ENCODE measurements around the gene SOBP. TPM values are rescaled to one million over a fixed set of nuclear protein-coding genes. Genes with fewer than 3 reads are reported as not detected.

Gene SOBP
- total and polyA plus RNA-seq, 8 donors: 0.58 to 16.9 (median 4.4) TPM

DNA sequence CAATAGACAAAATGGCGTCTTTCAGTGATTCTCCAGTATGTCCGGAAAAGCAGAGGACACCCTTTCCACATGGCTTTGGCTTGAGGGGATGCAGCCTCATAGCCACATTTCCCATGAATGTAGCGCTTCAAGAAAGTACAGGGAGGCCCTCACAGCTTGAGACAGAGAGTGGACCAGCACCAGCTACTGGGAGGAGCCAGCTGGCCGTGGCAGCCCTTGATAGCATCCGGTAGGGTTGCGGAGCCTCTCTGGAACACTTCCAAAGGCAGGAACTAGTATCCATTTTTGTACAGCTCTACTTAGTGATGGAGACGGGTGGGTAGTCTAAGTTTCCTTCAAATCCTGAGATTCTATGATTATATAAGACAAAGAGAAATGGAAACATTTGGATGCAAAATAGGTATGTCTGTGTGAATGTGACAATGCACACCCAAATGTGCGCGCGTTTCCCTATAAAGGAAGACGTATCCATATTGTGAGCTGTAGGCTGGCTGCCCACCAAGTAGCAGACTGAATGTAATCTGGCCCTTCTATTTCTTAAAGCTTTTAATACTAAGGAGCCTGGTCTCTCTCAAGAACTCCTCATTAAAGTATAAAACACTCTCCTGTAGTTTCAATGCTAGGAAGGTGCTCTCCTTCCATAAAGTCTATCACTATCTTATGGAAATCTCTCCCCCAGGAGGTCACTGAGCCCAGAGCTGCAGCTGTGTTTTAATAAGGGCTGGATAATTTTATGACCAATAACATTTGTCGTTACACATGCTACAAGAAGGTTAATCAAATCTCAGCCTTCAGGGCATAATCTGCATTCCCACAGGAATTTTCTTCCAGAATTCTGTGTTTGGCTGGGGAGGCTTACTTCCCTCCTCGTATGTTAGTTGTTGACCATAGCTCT, 74.0 kb downstream of the SOBP start:
- intact Hi-C loops (cut with DNase I; ENCODE audit: low total_unique reads): no loop called here
- Histone ChIP-seq H3K4me3 (no peak overlapping the region), H3K4me1 (peaks cover 0 to 12% (median 0%) of the 10 kb centered on the region in 4 donors), H3K9me3 (no peaks in the 10 kb centered on the region), H3K27me3 (no peaks in the 10 kb centered on the region), H3K36me3 (no peaks in the 10 kb centered on the region), H3K27ac (no peak overlapping the region)
- 79 to 93% (median 91%) methylated on average over 13 of the region's 13 CpGs for WGBS, 5 donors
- no peak for TF ChIP-seq POLR2AphosphoS5 (IDR thresholded peaks at IDR 0.05)
- TF ChIP-seq, protein P1, sequence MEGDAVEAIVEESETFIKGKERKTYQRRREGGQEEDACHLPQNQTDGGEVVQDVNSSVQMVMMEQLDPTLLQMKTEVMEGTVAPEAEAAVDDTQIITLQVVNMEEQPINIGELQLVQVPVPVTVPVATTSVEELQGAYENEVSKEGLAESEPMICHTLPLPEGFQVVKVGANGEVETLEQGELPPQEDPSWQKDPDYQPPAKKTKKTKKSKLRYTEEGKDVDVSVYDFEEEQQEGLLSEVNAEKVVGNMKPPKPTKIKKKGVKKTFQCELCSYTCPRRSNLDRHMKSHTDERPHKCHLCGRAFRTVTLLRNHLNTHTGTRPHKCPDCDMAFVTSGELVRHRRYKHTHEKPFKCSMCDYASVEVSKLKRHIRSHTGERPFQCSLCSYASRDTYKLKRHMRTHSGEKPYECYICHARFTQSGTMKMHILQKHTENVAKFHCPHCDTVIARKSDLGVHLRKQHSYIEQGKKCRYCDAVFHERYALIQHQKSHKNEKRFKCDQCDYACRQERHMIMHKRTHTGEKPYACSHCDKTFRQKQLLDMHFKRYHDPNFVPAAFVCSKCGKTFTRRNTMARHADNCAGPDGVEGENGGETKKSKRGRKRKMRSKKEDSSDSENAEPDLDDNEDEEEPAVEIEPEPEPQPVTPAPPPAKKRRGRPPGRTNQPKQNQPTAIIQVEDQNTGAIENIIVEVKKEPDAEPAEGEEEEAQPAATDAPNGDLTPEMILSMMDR (IDR thresholded peaks at IDR 0.05): no peak
- TF ChIP-seq POLR2A (IDR thresholded peaks at IDR 0.05): no peak
- TF ChIP-seq EP300 (IDR thresholded peaks at IDR 0.05): no peak
- DNase-seq: peak in 1 of 2 donors; percentile 30

DNA sequence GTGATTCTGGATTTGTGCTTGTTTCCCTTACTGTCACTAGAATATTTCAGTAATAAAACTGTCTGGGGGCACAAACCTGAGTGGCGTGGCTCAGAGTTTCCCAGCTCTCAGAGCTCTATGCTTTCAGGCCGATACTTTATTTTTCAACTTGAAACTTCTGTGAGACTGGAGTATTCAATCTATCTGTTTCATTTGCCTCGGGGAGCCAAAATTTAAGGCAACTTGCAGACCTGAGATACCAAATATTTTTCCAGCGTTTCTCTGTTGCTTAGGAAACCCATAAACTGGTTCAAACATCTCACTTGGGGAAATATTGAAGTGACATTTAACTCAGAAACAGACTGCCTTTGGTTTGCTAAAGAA, 74.7 kb downstream of the SOBP start:
- TF ChIP-seq POLR2AphosphoS5 (IDR thresholded peaks at IDR 0.05): no peak
- TF ChIP-seq, protein P1 (IDR thresholded peaks at IDR 0.05): no peak
- no peak for TF ChIP-seq POLR2A (IDR thresholded peaks at IDR 0.05)
- TF ChIP-seq EP300 (IDR thresholded peaks at IDR 0.05): no peak
- no peaks in the 10 kb centered on the region for H3K36me3 ChIP-seq
- no peak overlapping the region for H3K4me3 ChIP-seq
- no peak overlapping the region for H3K27ac ChIP-seq
- H3K4me1 ChIP-seq: peaks cover 0 to 12% (median 0%) of the 10 kb centered on the region in 4 donors
- DNase-seq: no peak
- intact Hi-C loops (cut with DNase I; ENCODE audit: low total_unique reads): no loop called here
- no peaks in the 10 kb centered on the region for H3K27me3 ChIP-seq
- WGBS, 5 donors: 69 to 80% (median 78%) methylated on average over 4 of the region's 4 CpGs
- H3K9me3 ChIP-seq: no peaks in the 10 kb centered on the region

DNA sequence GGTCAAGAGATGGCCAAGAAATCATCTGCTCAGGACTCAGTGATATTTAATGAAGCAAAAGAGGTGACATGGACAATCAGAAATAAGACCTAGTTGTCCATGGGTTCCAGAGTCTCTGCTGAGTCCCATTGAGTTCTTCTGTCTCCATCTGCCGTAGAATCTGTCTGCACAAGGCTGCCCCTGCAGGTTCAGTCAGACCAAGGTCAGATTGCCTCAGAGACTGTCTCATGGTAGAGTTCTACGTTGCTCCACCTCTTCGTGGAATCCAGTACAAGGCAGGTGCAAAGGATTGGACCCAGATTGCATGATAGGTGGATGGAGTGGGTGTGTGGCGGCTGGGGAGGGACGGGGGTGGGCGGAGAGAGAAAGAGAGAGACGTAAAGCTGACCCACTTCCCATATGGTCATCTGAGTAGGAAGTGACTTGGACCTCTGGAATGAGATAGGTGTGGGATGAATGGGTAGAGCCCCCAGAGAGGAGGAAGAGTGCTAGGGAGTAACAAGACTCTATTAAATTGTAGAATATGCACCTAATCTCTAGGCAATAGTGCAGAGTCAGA, 75.3 kb downstream of the SOBP start:
- no peaks in the 10 kb centered on the region for H3K36me3 ChIP-seq
- no peak overlapping the region for H3K4me3 ChIP-seq
- WGBS, 5 donors: 90 to 95% (median 90%) methylated on average over 7 of the region's 7 CpGs
- intact Hi-C loops (cut with DNase I; ENCODE audit: low total_unique reads): no loop called here
- DNase-seq: no peak
- no peak for TF ChIP-seq EP300 (IDR thresholded peaks at IDR 0.05)
- TF ChIP-seq POLR2A (IDR thresholded peaks at IDR 0.05): no peak
- no peak for TF ChIP-seq POLR2AphosphoS5 (IDR thresholded peaks at IDR 0.05)
- TF ChIP-seq, protein P1 (IDR thresholded peaks at IDR 0.05): no peak
- peaks cover 0 to 12% (median 0%) of the 10 kb centered on the region in 4 donors for H3K4me1 ChIP-seq
- no peaks in the 10 kb centered on the region for H3K9me3 ChIP-seq
- no peak overlapping the region for H3K27ac ChIP-seq
- H3K27me3 ChIP-seq: no peaks in the 10 kb centered on the region

DNA sequence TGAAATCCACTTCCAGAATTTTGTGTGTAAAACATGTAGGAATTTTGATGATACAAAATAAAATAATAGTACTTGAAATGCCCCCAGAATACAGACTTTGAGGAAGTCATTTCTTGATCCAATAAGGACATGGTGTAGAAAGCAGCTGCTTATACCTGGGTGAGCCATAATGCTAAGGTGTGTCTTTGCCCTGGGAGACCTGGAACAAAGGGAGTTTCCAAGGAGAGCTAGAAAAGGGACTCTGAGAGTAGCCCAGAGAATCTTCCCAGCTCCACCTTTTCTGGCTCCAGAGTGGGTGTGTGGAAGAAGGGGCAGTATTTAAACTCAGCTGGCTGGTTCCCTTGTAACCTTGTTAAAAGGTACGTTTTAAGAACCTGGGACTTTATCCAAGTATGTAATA, 77.7 kb downstream of the SOBP start:
- H3K4me3 ChIP-seq: no peak overlapping the region
- TF ChIP-seq POLR2AphosphoS5 (IDR thresholded peaks at IDR 0.05): no peak
- no peak for TF ChIP-seq POLR2A (IDR thresholded peaks at IDR 0.05)
- TF ChIP-seq, protein P1 (IDR thresholded peaks at IDR 0.05): no peak
- no peak for TF ChIP-seq EP300 (IDR thresholded peaks at IDR 0.05)
- intact Hi-C loops (cut with DNase I; ENCODE audit: low total_unique reads): no loop called here
- no peak for DNase-seq
- peaks cover 0 to 4% (median 0%) of the 10 kb centered on the region in 4 donors for H3K4me1 ChIP-seq
- H3K27ac ChIP-seq: no peak overlapping the region
- no peaks in the 10 kb centered on the region for H3K27me3 ChIP-seq
- 30 to 66% (median 46%) methylated on average over 1 of the region's 1 CpG for WGBS, 5 donors
- peaks cover 0 to 6% (median 0%) of the 10 kb centered on the region in 4 donors for H3K36me3 ChIP-seq
- no peaks in the 10 kb centered on the region for H3K9me3 ChIP-seq
